H1 (cell line): ENCODE measurements around the gene ZNF786. TPM values are rescaled to one million over a fixed set of nuclear protein-coding genes. Genes with fewer than 3 reads are reported as not detected.

Experiments used
- ASH2L ChIP-seq: fragments of 200-600, 300-600 bp; sonication (generic); IDR thresholded peaks from one replicate; pipeline ENCODE4 v1.7.1; 2017; ENCODE audit warnings: low read length
- CEBPB ChIP-seq: IDR thresholded peaks from 2 replicates; pipeline ENCODE4 v1.6.1; 2012; ENCODE audit warnings: low read depth, low read length
- CHD1 ChIP-seq: IDR thresholded peaks from 2 replicates; pipeline ENCODE4 v1.6.1; 2012; ENCODE audit warnings: low read depth, low read length, improper control_type of control experiment
- EP300 ChIP-seq, 2 experiments: IDR thresholded peaks; 1 replicate in 1 of 2; 2 replicates in 1 of 2; pipeline ENCODE4 v1.6.1; 2011 to 2012; ENCODE audit warnings: low read depth in 2 of 2, low read length in 2 of 2, mild to moderate bottlenecking in 2 of 2, borderline replicate concordance in 1 of 2, inconsistent platforms in 1 of 2, moderate library complexity in 1 of 2
- FOSL1 ChIP-seq: IDR thresholded peaks from 2 replicates; pipeline ENCODE4 v1.6.1; 2011; ENCODE audit warnings: mild to moderate bottlenecking, low read depth, low read length, moderate library complexity; ENCODE audit not compliant: insufficient read depth
- GABPA ChIP-seq: IDR thresholded peaks from 2 replicates; pipeline ENCODE4 v1.6.1; 2011; ENCODE audit warnings: mild to moderate bottlenecking, low read length, moderate library complexity, borderline replicate concordance; ENCODE audit not compliant: insufficient read depth
- GTF2F1 ChIP-seq: IDR thresholded peaks from 2 replicates; pipeline ENCODE4 v1.6.1; 2012; ENCODE audit warnings: low read depth, low read length, improper control_type of control experiment, borderline replicate concordance
- HDAC2 ChIP-seq, 2 experiments: fragments of 300-600 bp in 1 of 2; sonication (generic) in 1 of 2; IDR thresholded peaks; 2 replicates each; pipeline ENCODE4 v1.6.1; 2011 to 2012; ENCODE audit warnings: low read depth in 2 of 2, low read length in 2 of 2, mild to moderate bottlenecking in 2 of 2, moderate library complexity in 2 of 2, borderline replicate concordance in 1 of 2, inconsistent platforms in 1 of 2
- KDM4A ChIP-seq: IDR thresholded peaks from one replicate; pipeline ENCODE4 v1.7.1; 2012; ENCODE audit warnings: low read depth, mild to moderate bottlenecking, moderate library complexity, low read length, inconsistent platforms; ENCODE audit not compliant: severe bottlenecking
- MAFK ChIP-seq: IDR thresholded peaks from 2 replicates; pipeline ENCODE4 v1.6.1; 2012; ENCODE audit warnings: low read depth, mild to moderate bottlenecking, improper control_type of control experiment, low read length
- POLR2A ChIP-seq, 2 experiments: IDR thresholded peaks; 1 replicate in 1 of 2; 2 replicates in 1 of 2; pipeline ENCODE4 v1.6.1; 2011; ENCODE audit warnings: low read depth in 2 of 2, low read length in 2 of 2, mild to moderate bottlenecking in 2 of 2; ENCODE audit errors: control extremely low read depth in 1 of 2
- POU5F1 ChIP-seq: IDR thresholded peaks from 2 replicates; pipeline ENCODE4 v1.6.1; 2011; ENCODE audit warnings: low read depth, mild to moderate bottlenecking, low read length, moderate library complexity
- RBBP5 ChIP-seq: IDR thresholded peaks from 2 replicates; pipeline ENCODE4 v1.7.1; 2012; ENCODE audit warnings: low read depth, mild to moderate bottlenecking, inconsistent platforms, low read length, moderate library complexity, borderline replicate concordance
- RXRA ChIP-seq: IDR thresholded peaks from 2 replicates; pipeline ENCODE4 v1.6.1; 2011; ENCODE audit warnings: low read depth, mild to moderate bottlenecking, low read length, moderate library complexity; ENCODE audit not compliant: insufficient read depth
- SIN3A ChIP-seq, 2 experiments: IDR thresholded peaks in 1 of 2; conservative IDR thresholded peaks in 1 of 2; 2 replicates each; pipeline ENCODE4 v1.6.1; 2011 to 2012; ENCODE audit warnings: low read length in 2 of 2, improper control_type of control experiment in 1 of 2, low read depth in 1 of 2, mild to moderate bottlenecking in 1 of 2
- SUZ12 ChIP-seq: fragments of 200-600 bp; sonication (generic); IDR thresholded peaks from 2 replicates; pipeline ENCODE4 v1.6.1; 2012; ENCODE audit warnings: mild to moderate bottlenecking, inconsistent platforms, low read length, moderate library complexity, mixed read lengths
- TAF7 ChIP-seq: optimal IDR thresholded peaks from 2 replicates; pipeline ENCODE3; 2011; ENCODE audit warnings: low read depth, mild to moderate bottlenecking, inconsistent platforms, low read length, moderate library complexity, borderline replicate concordance
- TBP ChIP-seq: IDR thresholded peaks from 2 replicates; pipeline ENCODE4 v1.6.1; 2011; ENCODE audit warnings: low read depth, low read length, improper control_type of control experiment
- TCF12 ChIP-seq: IDR thresholded peaks from 2 replicates; pipeline ENCODE4 v1.6.1; 2011; ENCODE audit warnings: low read depth, mild to moderate bottlenecking, low read length
- TEAD4 ChIP-seq: IDR thresholded peaks from 2 replicates; pipeline ENCODE4 v1.6.1; 2012; ENCODE audit warnings: low read depth, low read length, inconsistent platforms, mixed read lengths
- YY1 ChIP-seq: IDR thresholded peaks from 2 replicates; pipeline ENCODE4 v1.6.1; 2011; ENCODE audit warnings: low read depth, mild to moderate bottlenecking, low read length
- polyA plus RNA-seq, 7 experiments: library from polyadenylated mRNA; depleted of rRNA in 3 of 7; stranded (reverse) in 5 of 7; unstranded in 2 of 7; fragments of >200 nt in 5 of 7; fragments of 200-250 nt in 2 of 7; gene quantifications; 1 replicate in 5 of 7; 2 replicates in 1 of 7; 4 replicates in 1 of 7; pipeline versions ENCODE4 v1.2.1 to v1.2.3, GENCODE V29; 2011 to 2013; ENCODE audit warnings: missing spikeins in 2 of 7, mixed read lengths in 2 of 7
- total RNA-seq: library from RNA; stranded (reverse); fragmentation: NEBNext Ultra II Directional; extraction: Animal tissue kit (Norgen Biotek cat#: 25700); gene quantifications from 2 replicates; pipeline ENCODE4 v1.2.1, GENCODE V29; 2021
- TF ChIP-seq, protein P1 (sequence below): IDR thresholded peaks from 2 replicates; pipeline ENCODE4 v1.6.1; 2012; ENCODE audit warnings: inconsistent platforms

Gene ZNF786
- total and polyA plus RNA-seq, 2 of the 8 experiments (the other 6 are each of a cell fraction or from before 2014, with no cell fraction given) = 7.7 to 16.3 TPM

DNA sequence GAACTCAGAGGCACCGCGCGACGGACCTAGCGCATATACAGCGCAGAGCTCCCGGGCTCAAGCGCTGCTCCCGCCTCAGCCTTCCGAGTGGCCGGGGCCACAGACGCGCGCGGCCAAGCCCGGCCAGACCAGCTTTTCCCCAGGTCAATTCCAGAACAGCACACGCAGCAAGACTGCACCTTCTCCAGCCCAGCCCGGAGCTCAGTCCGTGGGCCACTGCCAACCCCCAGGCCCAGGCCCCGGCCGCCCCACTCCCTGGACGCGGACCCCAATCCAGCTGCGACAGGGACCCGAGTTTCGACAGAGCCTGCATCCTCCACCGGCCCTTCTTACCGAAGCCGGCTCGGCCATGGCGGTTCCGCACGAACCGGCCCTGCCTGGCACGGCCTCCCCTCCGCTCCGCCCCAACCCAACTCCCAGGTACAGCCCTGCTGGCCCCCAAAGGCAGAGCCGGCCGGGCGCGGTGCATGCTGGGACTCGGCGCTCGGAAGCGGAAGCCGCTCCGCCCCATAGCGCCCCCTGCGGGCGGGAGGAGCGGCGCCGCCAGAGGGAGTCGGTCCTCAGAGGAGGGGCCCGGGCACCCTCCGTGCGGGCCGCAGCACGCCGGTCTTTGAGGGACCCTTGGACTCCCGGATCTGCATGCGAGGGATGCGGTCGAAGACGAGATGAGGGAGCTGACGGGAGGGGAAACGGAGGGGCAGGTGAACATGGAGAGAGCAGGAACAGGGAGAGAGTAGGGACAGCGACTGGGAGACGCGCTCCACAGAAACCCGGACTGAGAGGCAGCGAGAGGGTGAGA is 35.5 kb upstream of the ZNF786 start, which contains the start of gene ZNF425 (continued):
- TF ChIP-seq, protein P1, sequence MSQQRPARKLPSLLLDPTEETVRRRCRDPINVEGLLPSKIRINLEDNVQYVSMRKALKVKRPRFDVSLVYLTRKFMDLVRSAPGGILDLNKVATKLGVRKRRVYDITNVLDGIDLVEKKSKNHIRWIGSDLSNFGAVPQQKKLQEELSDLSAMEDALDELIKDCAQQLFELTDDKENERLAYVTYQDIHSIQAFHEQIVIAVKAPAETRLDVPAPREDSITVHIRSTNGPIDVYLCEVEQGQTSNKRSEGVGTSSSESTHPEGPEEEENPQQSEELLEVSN = peak; percentile 74; the same call in 1 of the 2 replicates
- TF ChIP-seq ASH2L (peak; percentile 90), TEAD4 (0 out of 2 replicates have a peak, but pooled peaks have one; percentile 1), POU5F1 (no peak), TAF7 (peak; percentile 97), TCF12 (0 out of 2 replicates have a peak, but pooled peaks have one; percentile 34), TBP (peak; percentile 93), RBBP5 (peak; percentile 16; the same call in 1 of the 2 replicates), GTF2F1 (peak; percentile 80), CEBPB (no peak), MAFK (no peak), HDAC2 (IDR thresholded peaks at IDR 0.05; ENCODE audit: borderline replicate concordance in 1 of 2, low read depth in 2 of 2, low read length in 2 of 2) (peak in 1 of 2 experiments; percentile 66; a peak in 1 of 4 replicates), FOSL1 (no peak), POLR2A (IDR thresholded peaks at IDR 0.05; ENCODE audit: control extremely low read depth in 1 of 2, low read depth in 2 of 2, low read length in 2 of 2) (peak; percentile 95), CHD1 (0 out of 2 replicates have a peak, but pooled peaks have one; percentile 22), YY1 (peak; percentile 85), GABPA (peak; percentile 76; the same call in 1 of the 2 replicates), SUZ12 (no peak), SIN3A (conservative IDR thresholded peaks at IDR 0.05 in 1 of 2, IDR thresholded peaks at IDR 0.05 in 1 of 2; ENCODE audit: low read depth in 1 of 2, low read length in 2 of 2) (peak in 1 of 2 experiments; percentile 62; a peak in 1 of 4 replicates), RXRA (no peak), EP300 (IDR thresholded peaks at IDR 0.05; ENCODE audit: borderline replicate concordance in 1 of 2, low read depth in 2 of 2, low read length in 2 of 2) (peak in 1 of 2 experiments; percentile 64; a peak in 2 of 3 replicates), KDM4A (peak; percentile 46)
